Transverse colon (tissue), 3 donors: Measurements from ENCODE around the gene CIAO3.

Experiments used
- EP300 ChIP-seq: sonication (generic); formaldehyde crosslinking; IDR thresholded peaks from one replicate; pipeline ENCODE4 v1.6.1; 2017; ENCODE audit warnings: antibody characterized with exemption, low read depth
- POLR2A ChIP-seq: fragments of 450-650 bp; IDR thresholded peaks from one replicate; pipeline ENCODE4 v1.6.1; 2016; ENCODE audit warnings: antibody characterized with exemption, mild to moderate bottlenecking, moderate library complexity
- TF ChIP-seq, protein P1 (sequence below), 5 experiments: fragments of 200-600 bp in 3 of 5; fragments of 450-650 bp in 2 of 5; sonication (generic) in 3 of 5; IDR thresholded peaks; 1 replicate in 2 of 5; 2 replicates in 3 of 5; pipeline ENCODE4 v1.5.1; 2016 to 2017; ENCODE audit warnings: antibody characterized with exemption in 5 of 5, inconsistent platforms in 3 of 5, mild to moderate bottlenecking in 2 of 5, moderate library complexity in 1 of 5

DNA sequence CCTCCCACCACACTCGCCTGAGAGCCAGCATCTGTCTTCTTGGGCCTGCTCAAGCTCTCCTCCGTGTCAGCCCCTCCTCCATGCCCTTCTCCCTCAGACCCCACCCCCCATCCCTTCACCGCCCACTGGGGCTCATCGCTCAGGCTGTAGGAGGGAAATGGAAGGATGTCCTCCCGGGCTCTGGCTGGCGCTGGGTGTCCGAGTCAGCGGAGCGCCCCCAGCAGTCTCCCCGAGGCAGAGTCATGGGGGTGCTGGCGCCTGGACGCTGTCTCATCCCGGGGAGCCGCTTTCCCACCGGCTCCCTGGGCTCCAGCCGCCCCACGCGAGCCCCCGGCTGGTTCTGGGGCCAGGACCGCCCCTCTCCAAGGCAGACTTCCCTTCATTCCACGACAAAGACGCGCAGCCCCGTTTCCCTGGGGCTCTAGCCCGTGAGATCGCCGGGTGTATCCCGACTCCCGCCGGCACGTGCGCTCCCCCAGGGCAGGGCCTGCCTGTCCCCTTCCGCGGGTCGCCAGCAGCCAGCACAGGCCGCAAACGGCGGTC is 20.3 kb downstream of the CIAO3 start:
- TF ChIP-seq, protein P1, sequence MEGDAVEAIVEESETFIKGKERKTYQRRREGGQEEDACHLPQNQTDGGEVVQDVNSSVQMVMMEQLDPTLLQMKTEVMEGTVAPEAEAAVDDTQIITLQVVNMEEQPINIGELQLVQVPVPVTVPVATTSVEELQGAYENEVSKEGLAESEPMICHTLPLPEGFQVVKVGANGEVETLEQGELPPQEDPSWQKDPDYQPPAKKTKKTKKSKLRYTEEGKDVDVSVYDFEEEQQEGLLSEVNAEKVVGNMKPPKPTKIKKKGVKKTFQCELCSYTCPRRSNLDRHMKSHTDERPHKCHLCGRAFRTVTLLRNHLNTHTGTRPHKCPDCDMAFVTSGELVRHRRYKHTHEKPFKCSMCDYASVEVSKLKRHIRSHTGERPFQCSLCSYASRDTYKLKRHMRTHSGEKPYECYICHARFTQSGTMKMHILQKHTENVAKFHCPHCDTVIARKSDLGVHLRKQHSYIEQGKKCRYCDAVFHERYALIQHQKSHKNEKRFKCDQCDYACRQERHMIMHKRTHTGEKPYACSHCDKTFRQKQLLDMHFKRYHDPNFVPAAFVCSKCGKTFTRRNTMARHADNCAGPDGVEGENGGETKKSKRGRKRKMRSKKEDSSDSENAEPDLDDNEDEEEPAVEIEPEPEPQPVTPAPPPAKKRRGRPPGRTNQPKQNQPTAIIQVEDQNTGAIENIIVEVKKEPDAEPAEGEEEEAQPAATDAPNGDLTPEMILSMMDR (IDR thresholded peaks at IDR 0.05), result no peak
- TF ChIP-seq EP300 (no peak), POLR2A (no peak)
